Measurements from ENCODE around the gene CCR7.
"Not testable (repeated sequence)": the region's sequence is repeated elsewhere in the genome, so short reads cannot be mapped to it uniquely, and the experiment has no call there.

The CCR7 gene

GRCh38 chr17:40547785-40548478 lies 17.3 kb downstream of the CCR7 start:
- peak overlapping the region; percentile 47 to 55 for H3K4me3 Mint-ChIP-seq
- no peaks in the 10 kb centered on the region for H3K27me3 Mint-ChIP-seq
- H3K36me3 Mint-ChIP-seq (ENCODE audit: insufficient read depth), result peaks cover 12% of the 10 kb centered on the region
- H3K4me1 Mint-ChIP-seq (ENCODE audit: low read depth in 2 of 2), result peaks cover 35 to 58% of the 10 kb centered on the region in 2 donors
- ATAC-seq (replicated peaks) (peak; percentile 19), DNase-seq (no peak)
- H3K9me3 Mint-ChIP-seq, result no peaks in the 10 kb centered on the region
- peak overlapping the region; percentile 22 to 91 for H3K27ac Mint-ChIP-seq

- Mint-ChIP-seq H3K27ac (peak overlapping the region in 1 of 2 donors; percentile 91), H3K9me3 (no peaks in the 10 kb centered on the region), H3K4me1 (ENCODE audit: low read depth in 2 of 2) (peaks cover 42 to 59% of the 10 kb centered on the region in 2 donors), H3K36me3 (ENCODE audit: insufficient read depth) (peaks cover 13% of the 10 kb centered on the region), H3K4me3 (peak overlapping the region; percentile 47 to 55), H3K27me3 (no peaks in the 10 kb centered on the region)
- peak; percentile 79 for ATAC-seq (replicated peaks)
- DNase-seq, result peak; percentile 44 to 51 (median 50)
These were observed 18.0 kb downstream of the CCR7 start for GRCh38 chr17:40547079-40547784.

GRCh38 chr17:40546497-40546896 lies 18.8 kb downstream of the CCR7 start:
- not testable (repeated sequence) for H3K27me3 Mint-ChIP-seq; ATAC-seq (replicated peaks); H3K4me3 Mint-ChIP-seq; DNase-seq; H3K27ac Mint-ChIP-seq; H3K9me3 Mint-ChIP-seq
- Mint-ChIP-seq H3K4me1 (ENCODE audit: low read depth in 2 of 2) (peaks cover 50 to 62% of the 10 kb centered on the region in 2 donors), H3K36me3 (ENCODE audit: insufficient read depth) (peaks cover 21% of the 10 kb centered on the region)

- no peaks in the 10 kb centered on the region for H3K27me3 Mint-ChIP-seq
- H3K4me3 Mint-ChIP-seq, result no peak overlapping the region
- peaks cover 58 to 64% of the 10 kb centered on the region in 2 donors for H3K4me1 Mint-ChIP-seq (ENCODE audit: low read depth in 2 of 2)
- ATAC-seq (replicated peaks), result no peak
- DNase-seq, result no peak
- peak overlapping the region in 1 of 2 donors; percentile 55 for H3K27ac Mint-ChIP-seq
- H3K36me3 Mint-ChIP-seq (ENCODE audit: insufficient read depth), result peaks cover 29% of the 10 kb centered on the region
- no peaks in the 10 kb centered on the region for H3K9me3 Mint-ChIP-seq
These were observed 19.6 kb downstream of the CCR7 start for GRCh38 chr17:40545660-40546059.

- DNase-seq (peak in 2 of 3 experiments; percentile 37 to 41), ATAC-seq (replicated peaks) (peak; percentile 4)
- Mint-ChIP-seq H3K4me3 (peak overlapping the region; percentile 83 to 90), H3K27me3 (no peaks in the 10 kb centered on the region), H3K9me3 (no peaks in the 10 kb centered on the region), H3K27ac (peak overlapping the region; percentile 95 to 100), H3K4me1 (ENCODE audit: low read depth in 2 of 2) (peaks cover 54 to 61% of the 10 kb centered on the region in 2 donors), H3K36me3 (ENCODE audit: insufficient read depth) (peaks cover 36% of the 10 kb centered on the region)
These were observed 22.5 kb downstream of the CCR7 start for GRCh38 chr17:40542558-40543411.

GRCh38 chr17:40541873-40542557 lies 23.3 kb downstream of the CCR7 start:
- Mint-ChIP-seq H3K4me1 (ENCODE audit: low read depth in 2 of 2) (peaks cover 54 to 57% of the 10 kb centered on the region in 2 donors), H3K36me3 (ENCODE audit: insufficient read depth) (peaks cover 33% of the 10 kb centered on the region), H3K4me3 (peak overlapping the region; percentile 83 to 90), H3K27ac (peak overlapping the region; percentile 95 to 100), H3K9me3 (no peaks in the 10 kb centered on the region), H3K27me3 (no peaks in the 10 kb centered on the region)
- ATAC-seq (replicated peaks) (no peak), DNase-seq (no peak)

- Mint-ChIP-seq H3K36me3 (ENCODE audit: insufficient read depth) (peaks cover 33% of the 10 kb centered on the region), H3K9me3 (no peaks in the 10 kb centered on the region), H3K4me3 (peak overlapping the region; percentile 83 to 90), H3K4me1 (ENCODE audit: low read depth in 2 of 2) (peaks cover 57% of the 10 kb centered on the region in 2 donors), H3K27ac (peak overlapping the region; percentile 95 to 100), H3K27me3 (no peaks in the 10 kb centered on the region)
- DNase-seq (peak; percentile 74 to 79 (median 77)), ATAC-seq (replicated peaks) (peak; percentile 70)
These were observed 24.0 kb downstream of the CCR7 start for GRCh38 chr17:40541060-40541872.

- peaks cover 33% of the 10 kb centered on the region for H3K36me3 Mint-ChIP-seq (ENCODE audit: insufficient read depth)
- no peaks in the 10 kb centered on the region for H3K27me3 Mint-ChIP-seq
- H3K27ac Mint-ChIP-seq, result peak overlapping the region; percentile 95 to 100
- DNase-seq (peak; percentile 51 to 55 (median 52)), ATAC-seq (replicated peaks) (peak; percentile 31)
- peaks cover 58 to 64% of the 10 kb centered on the region in 2 donors for H3K4me1 Mint-ChIP-seq (ENCODE audit: low read depth in 2 of 2)
- H3K4me3 Mint-ChIP-seq, result peak overlapping the region; percentile 83 to 90
- H3K9me3 Mint-ChIP-seq, result no peaks in the 10 kb centered on the region
These were observed 24.8 kb downstream of the CCR7 start for GRCh38 chr17:40540448-40540847.

- ATAC-seq (replicated peaks), result no peak
- Mint-ChIP-seq H3K36me3 (ENCODE audit: insufficient read depth) (peaks cover 33% of the 10 kb centered on the region), H3K4me1 (ENCODE audit: low read depth in 2 of 2) (peaks cover 57 to 64% of the 10 kb centered on the region in 2 donors), H3K9me3 (no peaks in the 10 kb centered on the region), H3K27ac (peak overlapping the region; percentile 95 to 100), H3K27me3 (no peaks in the 10 kb centered on the region), H3K4me3 (peak overlapping the region; percentile 83 to 90)
- no peak for DNase-seq
These were observed 25.4 kb downstream of the CCR7 start for GRCh38 chr17:40539711-40540411.

- H3K27ac Mint-ChIP-seq, result peak overlapping the region; percentile 95 to 100
- H3K9me3 Mint-ChIP-seq, result no peaks in the 10 kb centered on the region
- H3K36me3 Mint-ChIP-seq (ENCODE audit: insufficient read depth), result peaks cover 33% of the 10 kb centered on the region
- peaks cover 61 to 69% of the 10 kb centered on the region in 2 donors for H3K4me1 Mint-ChIP-seq (ENCODE audit: low read depth in 2 of 2)
- no peak for ATAC-seq (replicated peaks)
- peak overlapping the region; percentile 24 to 90 for H3K4me3 Mint-ChIP-seq
- H3K27me3 Mint-ChIP-seq, result no peaks in the 10 kb centered on the region
- DNase-seq, result no peak
These were observed 26.2 kb downstream of the CCR7 start for GRCh38 chr17:40538936-40539705.
